Panc1 (cell line): ENCODE data around the gene PECR. TPM values are rescaled to one million over a fixed set of nuclear protein-coding genes. Genes with fewer than 3 reads are reported as not detected.

Experiments used
- ATAC-seq: fragments of 200-7000 bp; cut with Tn5 transposase; 2 replicates; pipeline ENCODE4 v1.9.1; 2020; ENCODE audit warnings: mild to moderate bottlenecking, moderate library complexity
- BruUV-seq: library from RNA; stranded (reverse); fragments of 400-500 nt; replicated peaks from 2 replicates; lab custom pipeline; 2021; lab: Mats Ljungman, UMichigan
- CTCF ChIA-PET: fragments of 300-600 bp; sonication (Branson Sonifier 250); formaldehyde crosslinking; loops from one replicate; lab custom pipeline; 2022; ENCODE audit warnings: antibody characterized with exemption; lab: Charles Lee
- POLR2A ChIA-PET: fragments of 300-600 bp; sonication (Branson Sonifier 250); formaldehyde crosslinking; loops from one replicate; lab custom pipeline; 2022; ENCODE audit warnings: antibody characterized with exemption; lab: Charles Lee
- DNase-seq: peaks from one replicate; pipeline ENCODE4 v3.0.0-alpha.2; 2010; ENCODE audit warnings: low read depth, low spot score
- H3K27ac ChIP-seq: 2 replicates; pipeline ENCODE4 v1.5.1; 2011; ENCODE audit warnings: mild to moderate bottlenecking, low read length, inconsistent platforms
- H3K27me3 ChIP-seq: fragments of 200-500 bp; sonication (Bioruptor generic); 2 replicates; pipeline ENCODE4 v1.6.0; 2014; ENCODE audit warnings: low read length, inconsistent platforms; ENCODE audit not compliant: control insufficient read depth, insufficient read depth
- H3K36me3 ChIP-seq: fragments of 200-500 bp; sonication (Bioruptor generic); 2 replicates; pipeline ENCODE4 v1.5.1; 2014; ENCODE audit warnings: inconsistent platforms, mild to moderate bottlenecking, low read length, moderate library complexity; ENCODE audit not compliant: control insufficient read depth, insufficient read depth
- H3K4me1 ChIP-seq: 2 replicates; pipeline ENCODE4 v1.5.1; 2011; ENCODE audit warnings: inconsistent platforms, mild to moderate bottlenecking, low read length, moderate library complexity; ENCODE audit not compliant: control insufficient read depth, insufficient read depth
- H3K4me3 ChIP-seq, 2 experiments: 2 replicates each; pipeline ENCODE4 v1.5.1; 2011 to 2012; ENCODE audit warnings: low read depth in 2 of 2, low read length in 2 of 2, mild to moderate bottlenecking in 2 of 2, inconsistent platforms in 1 of 2, moderate library complexity in 1 of 2
- H3K9me3 ChIP-seq: fragments of 200-500 bp; sonication (Bioruptor generic); 2 replicates; pipeline ENCODE4 v1.5.1; 2014; ENCODE audit warnings: low read depth, mild to moderate bottlenecking, inconsistent platforms, low read length, moderate library complexity; ENCODE audit not compliant: control insufficient read depth, insufficient read depth
- CTCF ChIP-seq: fragments of 450-650 bp; IDR thresholded peaks from 2 replicates; pipeline ENCODE4 v1.5.1; 2017; ENCODE audit warnings: mild to moderate bottlenecking
- POLR2AphosphoS5 ChIP-seq: IDR thresholded peaks from 2 replicates; pipeline ENCODE4 v1.6.1; 2012; ENCODE audit warnings: mild to moderate bottlenecking, low read depth, low read length, moderate library complexity
- REST ChIP-seq, 2 experiments: IDR thresholded peaks; 2 replicates each; pipeline ENCODE4 v1.6.1; 2011 to 2012; ENCODE audit warnings: low read depth in 2 of 2, control low read depth in 1 of 2, low read length in 1 of 2, mild to moderate bottlenecking in 1 of 2, moderate library complexity in 1 of 2; ENCODE audit not compliant: insufficient read depth in 1 of 2
- SIN3A ChIP-seq: IDR thresholded peaks from 2 replicates; pipeline ENCODE4 v1.6.1; 2012; ENCODE audit warnings: low read depth, mild to moderate bottlenecking, low read length, moderate library complexity, borderline replicate concordance; ENCODE audit not compliant: insufficient read depth
- TCF7L2 ChIP-seq: IDR thresholded peaks from 2 replicates; pipeline ENCODE4 v1.6.1; 2011; ENCODE audit warnings: mild to moderate bottlenecking, low read depth, low read length, inconsistent platforms
- in situ Hi-C: cut with HindIII; loops from 2 replicates; pipeline ENCODE4 v1.10.0; 2016; ENCODE audit warnings: low sequenced_read_pairs, low pct_unique_long_range_greater_than_20kb
- intact Hi-C: fragments of 100-400 bp; cut with micrococcal nuclease; formaldehyde crosslinking; loops from one replicate; pipeline ENCODE4 v1.10.0; 2022; ENCODE audit not compliant: unreplicated experiment
- total RNA-seq: library from RNA; stranded (reverse); gene quantifications from one replicate; pipeline ENCODE4 v1.2.1, GENCODE V29; 2021; ENCODE audit not compliant: unreplicated experiment

The PECR gene
- total RNA-seq, 1 experiment from 2014 or later: 16.5 TPM

GRCh38 chr2:216119146-216119545 is 37.5 kb upstream of the PECR start:
- Histone ChIP-seq H3K27ac (no peak overlapping the region), H3K9me3 (no peaks in the 10 kb centered on the region), H3K36me3 (peaks cover 81% of the 10 kb centered on the region), H3K27me3 (no peaks in the 10 kb centered on the region), H3K4me1 (peaks cover 15% of the 10 kb centered on the region), H3K4me3 (no peak overlapping the region)
- no peak for TF ChIP-seq TCF7L2
- no peak for TF ChIP-seq POLR2AphosphoS5
- TF ChIP-seq SIN3A: no peak
- no peak for TF ChIP-seq CTCF
- TF ChIP-seq REST (IDR thresholded peaks at IDR 0.05; ENCODE audit: insufficient read depth in 1 of 2, low read depth in 2 of 2, low read length in 1 of 2): no peak
- ChIA-PET CTCF (no interaction called here), POLR2A (no interaction called here)
- DNase-seq (no peak), ATAC-seq (no peak)
- no TSS peak for BruUV-seq
- in situ Hi-C loops: no loop called here
- intact Hi-C loops: no loop called here

GRCh38 chr2:216118474-216118873 is 36.9 kb upstream of the PECR start:
- intact Hi-C loops: no loop called here
- Histone ChIP-seq H3K4me1 (peaks cover 20% of the 10 kb centered on the region), H3K27me3 (no peaks in the 10 kb centered on the region), H3K27ac (no peak overlapping the region), H3K9me3 (no peaks in the 10 kb centered on the region), H3K36me3 (peaks cover 81% of the 10 kb centered on the region), H3K4me3 (no peak overlapping the region)
- CTCF ChIA-PET: interaction anchor here (0.6 kb wide), 1 partner anchor 83 kb away, joined by 5 read pairs; no protein-coding TSS in a partner anchor
- no peak for DNase-seq
- no peak for ATAC-seq
- TF ChIP-seq CTCF (no peak), REST (IDR thresholded peaks at IDR 0.05; ENCODE audit: insufficient read depth in 1 of 2, low read depth in 2 of 2, low read length in 1 of 2) (no peak), SIN3A (no peak), TCF7L2 (no peak), POLR2AphosphoS5 (no peak)
- BruUV-seq: no TSS peak
- POLR2A ChIA-PET: no interaction called here
- in situ Hi-C loops: no loop called here
